Rectal smooth muscle tissue (tissue), 1 donor: ENCODE data around the gene SLC6A4.
"Not testable (repeated sequence)": the region's sequence is repeated elsewhere in the genome, so short reads cannot be mapped to it uniquely, and the experiment has no call there.

ENCODE experiments used
- H3K27ac ChIP-seq: one replicate; pipeline ENCODE4 v1.7.0; 2013; ENCODE audit warnings: low read depth, low read length, inconsistent platforms
- H3K27me3 ChIP-seq: one replicate; pipeline ENCODE4 v1.7.0; 2013; ENCODE audit warnings: low read length; ENCODE audit not compliant: control insufficient read depth, insufficient read depth
- H3K36me3 ChIP-seq: one replicate; pipeline ENCODE4 v1.7.0; 2013; ENCODE audit warnings: low read length; ENCODE audit not compliant: control insufficient read depth, insufficient read depth
- H3K4me1 ChIP-seq: one replicate; pipeline ENCODE4 v1.7.0; 2013; ENCODE audit warnings: low read length; ENCODE audit not compliant: control insufficient read depth, insufficient read depth
- H3K4me3 ChIP-seq: one replicate; pipeline ENCODE4 v1.7.0; 2013; ENCODE audit warnings: low read length
- H3K9ac ChIP-seq: one replicate; pipeline ENCODE4 v1.7.0; 2013; ENCODE audit warnings: low read length

Gene SLC6A4

GRCh38 chr17:30236766-30237165, 1.3 kb upstream of the SLC6A4 start:
- Histone ChIP-seq H3K4me3 (no peak overlapping the region), H3K9ac (no peak overlapping the region), H3K36me3 (no peaks in the 10 kb centered on the region), H3K27me3 (peaks cover 18% of the 10 kb centered on the region), H3K4me1 (peaks cover 3% of the 10 kb centered on the region), H3K27ac (no peak overlapping the region)

- Histone ChIP-seq H3K27me3 (peaks cover 18% of the 10 kb centered on the region), H3K27ac (no peak overlapping the region), H3K36me3 (no peaks in the 10 kb centered on the region), H3K9ac (no peak overlapping the region), H3K4me3 (peak overlapping the region; percentile 52), H3K4me1 (peaks cover 3% of the 10 kb centered on the region)
Observed at GRCh38 chr17:30236297-30236624, 764 bp upstream of the SLC6A4 start.

- H3K27ac ChIP-seq = no peak overlapping the region
- no peak overlapping the region for H3K9ac ChIP-seq
Observed at GRCh38 chr17:30234964-30235363, 533 bp downstream of the SLC6A4 start.

GRCh38 chr17:30234296-30234695, 1.2 kb downstream of the SLC6A4 start:
- Histone ChIP-seq H3K4me3 (no peak overlapping the region), H3K27ac (no peak overlapping the region), H3K9ac (no peak overlapping the region), H3K36me3 (no peaks in the 10 kb centered on the region), H3K4me1 (peaks cover 3% of the 10 kb centered on the region), H3K27me3 (peaks cover 22% of the 10 kb centered on the region)

More at GRCh38 chr17:30234964-30235363, 533 bp downstream of the SLC6A4 start:
- Histone ChIP-seq H3K4me3 (peak overlapping the region; percentile 52), H3K27me3 (peaks cover 22% of the 10 kb centered on the region), H3K4me1 (peaks cover 3% of the 10 kb centered on the region), H3K36me3 (no peaks in the 10 kb centered on the region)

- Histone ChIP-seq H3K36me3 (no peaks in the 10 kb centered on the region), H3K27ac (no peak overlapping the region), H3K27me3 (peaks cover 20% of the 10 kb centered on the region)
Observed at GRCh38 chr17:30232824-30233427, 2.6 kb downstream of the SLC6A4 start.

GRCh38 chr17:30232015-30232823, 3.3 kb downstream of the SLC6A4 start:
- Histone ChIP-seq H3K27me3 (peaks cover 13% of the 10 kb centered on the region), H3K9ac (no peak overlapping the region), H3K4me1 (peaks cover under 1% of the 10 kb centered on the region), H3K36me3 (no peaks in the 10 kb centered on the region), H3K27ac (no peak overlapping the region), H3K4me3 (no peak overlapping the region)

More at GRCh38 chr17:30232824-30233427, 2.6 kb downstream of the SLC6A4 start:
- H3K4me3 ChIP-seq = no peak overlapping the region
- peaks cover 3% of the 10 kb centered on the region for H3K4me1 ChIP-seq
- no peak overlapping the region for H3K9ac ChIP-seq

- no peaks in the 10 kb centered on the region for H3K36me3 ChIP-seq
- H3K9ac ChIP-seq = no peak overlapping the region
- no peak overlapping the region for H3K27ac ChIP-seq
- H3K4me1 ChIP-seq = no peaks in the 10 kb centered on the region
- H3K27me3 ChIP-seq = peaks cover 8% of the 10 kb centered on the region
- no peak overlapping the region for H3K4me3 ChIP-seq
Observed at GRCh38 chr17:30230596-30231125, 4.8 kb downstream of the SLC6A4 start.

GRCh38 chr17:30230009-30230408, 5.5 kb downstream of the SLC6A4 start:
- not testable (repeated sequence) for H3K4me1 ChIP-seq, H3K27ac ChIP-seq, H3K27me3 ChIP-seq, H3K36me3 ChIP-seq, H3K9ac ChIP-seq, H3K4me3 ChIP-seq

GRCh38 chr17:30229012-30229411, 6.5 kb downstream of the SLC6A4 start:
- no peak overlapping the region for H3K9ac ChIP-seq
- H3K27me3 ChIP-seq = peaks cover 4% of the 10 kb centered on the region
- H3K36me3 ChIP-seq = no peaks in the 10 kb centered on the region
- no peak overlapping the region for H3K4me3 ChIP-seq
- H3K27ac ChIP-seq = no peak overlapping the region
- H3K4me1 ChIP-seq = no peaks in the 10 kb centered on the region

- no peaks in the 10 kb centered on the region for H3K36me3 ChIP-seq
- H3K27me3 ChIP-seq = peaks cover 4% of the 10 kb centered on the region
- H3K27ac ChIP-seq = no peak overlapping the region
- H3K4me3 ChIP-seq = no peak overlapping the region
- no peak overlapping the region for H3K9ac ChIP-seq
- H3K4me1 ChIP-seq = no peaks in the 10 kb centered on the region
Observed at GRCh38 chr17:30228011-30228410, 7.5 kb downstream of the SLC6A4 start.

GRCh38 chr17:30226878-30227277, 8.6 kb downstream of the SLC6A4 start:
- Histone ChIP-seq H3K36me3 (no peaks in the 10 kb centered on the region), H3K27me3 (peaks cover 4% of the 10 kb centered on the region), H3K4me1 (no peaks in the 10 kb centered on the region), H3K27ac (no peak overlapping the region), H3K4me3 (no peak overlapping the region), H3K9ac (no peak overlapping the region)

- Histone ChIP-seq H3K4me3 (no peak overlapping the region), H3K4me1 (no peaks in the 10 kb centered on the region), H3K9ac (no peak overlapping the region), H3K27me3 (peaks cover 4% of the 10 kb centered on the region), H3K36me3 (no peaks in the 10 kb centered on the region), H3K27ac (no peak overlapping the region)
Observed at GRCh38 chr17:30225919-30226553, 9.5 kb downstream of the SLC6A4 start.
